ENCODE measurements around the gene PRKAG2.

PRKAG2 gene

GRCh38 chr7:151769188-151769821 lies 107.6 kb downstream of the PRKAG2 start:
- DNase-seq (ENCODE audit: low read depth in 2 of 2): no peak

GRCh38 chr7:151768805-151769187 lies 108.1 kb downstream of the PRKAG2 start:
- DNase-seq (ENCODE audit: low read depth in 2 of 2): no peak

GRCh38 chr7:151767557-151767956 lies 109.4 kb downstream of the PRKAG2 start:
- no peak for DNase-seq (ENCODE audit: low read depth in 2 of 2)

- DNase-seq (ENCODE audit: low read depth in 2 of 2): no peak
Observed at GRCh38 chr7:151764056-151764920, 112.6 kb downstream of the PRKAG2 start.

- no peak for DNase-seq (ENCODE audit: low read depth in 2 of 2)
Observed at GRCh38 chr7:151763420-151763984, 113.4 kb downstream of the PRKAG2 start.

GRCh38 chr7:151762583-151763245 lies 114.2 kb downstream of the PRKAG2 start:
- DNase-seq (ENCODE audit: low read depth in 2 of 2): no peak

GRCh38 chr7:151761957-151762356 lies 115.0 kb downstream of the PRKAG2 start:
- DNase-seq (ENCODE audit: low read depth in 2 of 2): no peak

- DNase-seq (ENCODE audit: low read depth in 2 of 2): no peak
Observed at GRCh38 chr7:151761231-151761630, 115.7 kb downstream of the PRKAG2 start.

GRCh38 chr7:151759591-151760042 lies 117.3 kb downstream of the PRKAG2 start:
- no peak for DNase-seq (ENCODE audit: low read depth in 2 of 2)

- no peak for DNase-seq (ENCODE audit: low read depth in 2 of 2)
Observed at GRCh38 chr7:151758622-151759540, 118.0 kb downstream of the PRKAG2 start.

GRCh38 chr7:151757274-151757673 lies 119.6 kb downstream of the PRKAG2 start:
- no peak for DNase-seq (ENCODE audit: low read depth in 2 of 2)

GRCh38 chr7:151756866-151757265 lies 120.0 kb downstream of the PRKAG2 start:
- DNase-seq (ENCODE audit: low read depth in 2 of 2): no peak

GRCh38 chr7:151756076-151756731 lies 120.7 kb downstream of the PRKAG2 start:
- peak; percentile 16 to 18 for DNase-seq (ENCODE audit: low read depth in 2 of 2)

- DNase-seq (ENCODE audit: low read depth in 2 of 2): no peak
Observed at GRCh38 chr7:151755131-151755801, 121.6 kb downstream of the PRKAG2 start.

GRCh38 chr7:151754688-151755130 lies 122.2 kb downstream of the PRKAG2 start:
- no peak for DNase-seq (ENCODE audit: low read depth in 2 of 2)

GRCh38 chr7:151754142-151754590 lies 122.7 kb downstream of the PRKAG2 start:
- no peak for DNase-seq (ENCODE audit: low read depth in 2 of 2)

- no peak for DNase-seq (ENCODE audit: low read depth in 2 of 2)
Observed at GRCh38 chr7:151752816-151753595, 123.9 kb downstream of the PRKAG2 start.

GRCh38 chr7:151752037-151752436 lies 124.9 kb downstream of the PRKAG2 start:
- no peak for DNase-seq (ENCODE audit: low read depth in 2 of 2)

GRCh38 chr7:151748733-151749132 lies 128.2 kb downstream of the PRKAG2 start:
- no peak for DNase-seq (ENCODE audit: low read depth in 2 of 2)
